NCI-H1092 (cell line): Measurements from ENCODE around the gene SPEM1.

ENCODE experiments used
- DNase-seq: peaks from one replicate; lab custom pipeline; 2025; lab: John Stamatoyannopoulos, UW

The SPEM1 gene

DNA sequence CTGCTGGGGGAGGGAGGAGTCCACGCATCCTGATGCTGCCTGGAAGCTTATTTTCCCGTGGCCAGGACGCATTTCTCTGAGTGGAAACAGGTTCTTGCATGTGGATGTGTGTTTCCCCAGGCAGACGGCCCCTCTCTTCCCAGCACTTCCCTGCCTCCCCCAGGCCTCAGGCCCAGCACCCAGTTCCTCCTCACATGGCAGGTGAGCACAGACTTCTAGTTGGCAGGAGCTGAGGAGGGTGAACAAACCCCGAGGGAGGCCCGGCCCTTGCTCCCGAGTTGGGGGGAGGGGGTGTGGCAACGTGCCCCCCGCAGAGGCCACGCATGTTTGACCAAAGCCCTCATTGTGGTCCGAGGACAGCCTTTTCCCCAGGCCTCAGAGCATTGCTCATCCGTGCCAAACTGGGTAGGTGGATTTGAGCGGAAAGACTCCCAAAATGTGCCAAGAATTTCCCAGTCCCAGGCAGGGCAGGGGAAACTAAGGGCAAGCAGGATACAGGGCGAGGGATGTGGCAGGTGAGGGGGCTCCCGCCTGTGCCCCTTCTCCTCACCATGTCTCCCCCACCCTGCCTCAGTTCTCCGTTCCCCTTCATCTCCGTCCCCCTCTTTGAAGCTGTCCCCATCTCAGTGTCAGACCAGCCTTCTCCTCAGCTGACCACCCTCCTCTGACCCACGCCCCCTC lies 1.5 kb upstream of the SPEM1 start:
- no peak for DNase-seq

GRCh38 chr17:7421186-7421585 lies 1.1 kb downstream of the SPEM1 start:
- DNase-seq, result no peak

- DNase-seq, result no peak
Measured at GRCh38 chr17:7423679-7424078, 3.6 kb downstream of the SPEM1 start.

- DNase-seq, result no peak
Measured at GRCh38 chr17:7425316-7425715, 5.2 kb downstream of the SPEM1 start, which contains the start of gene SPEM2. SPEM2 (plus strand) TSS chr17:7425616; CDS start chr17:7425689, 73 bp downstream.

DNA sequence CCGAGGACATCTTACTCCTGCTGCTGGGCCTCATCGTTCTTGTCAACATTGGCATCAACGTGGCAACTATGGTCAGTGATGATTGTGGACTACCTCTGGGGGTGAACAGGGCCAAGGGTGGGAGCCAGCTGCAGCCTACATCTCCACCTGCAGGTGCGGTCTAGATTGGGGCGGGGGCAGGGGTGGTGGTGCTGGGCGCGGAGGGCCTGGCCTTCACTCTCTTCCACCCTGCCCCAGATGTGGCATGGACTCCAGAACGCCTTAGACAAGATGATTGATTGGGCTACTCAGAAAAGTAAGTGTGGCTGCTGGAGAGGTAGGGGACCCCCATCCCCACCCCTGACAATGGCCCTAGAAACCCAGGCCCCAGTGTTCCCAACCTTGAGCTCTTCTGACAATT lies 5.6 kb downstream of the SPEM1 start:
- no peak for DNase-seq

- DNase-seq, result no peak
Measured at GRCh38 chr17:7426203-7426863, 6.2 kb downstream of the SPEM1 start.

DNA sequence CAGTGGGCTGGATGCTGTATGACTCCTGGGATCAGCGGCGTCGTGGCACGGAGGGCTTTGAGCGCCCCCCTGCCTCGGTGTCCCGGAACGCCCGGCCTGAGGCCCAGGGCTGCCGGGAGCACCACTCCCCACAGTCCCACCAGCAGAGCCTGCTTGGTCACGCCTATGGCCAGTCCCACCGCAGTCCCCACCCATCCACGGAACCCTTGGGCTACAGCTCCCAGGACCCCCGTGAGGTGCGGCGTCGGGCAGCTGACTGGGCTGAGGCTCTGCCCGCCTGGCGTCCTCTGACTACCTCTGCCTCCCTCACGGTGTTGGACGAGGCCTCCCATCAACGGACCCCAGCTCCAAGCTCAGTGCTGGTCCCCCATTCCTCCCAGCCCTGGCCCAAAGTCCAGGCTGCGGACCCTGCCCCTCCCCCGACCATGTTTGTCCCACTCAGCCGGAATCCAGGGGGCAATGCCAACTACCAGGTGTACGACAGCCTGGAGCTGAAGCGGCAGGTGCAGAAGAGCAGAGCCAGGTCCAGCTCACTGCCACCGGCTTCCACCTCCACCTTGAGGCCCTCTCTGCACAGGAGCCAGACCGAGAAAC lies 6.9 kb downstream of the SPEM1 start:
- DNase-seq, result no peak

DNA sequence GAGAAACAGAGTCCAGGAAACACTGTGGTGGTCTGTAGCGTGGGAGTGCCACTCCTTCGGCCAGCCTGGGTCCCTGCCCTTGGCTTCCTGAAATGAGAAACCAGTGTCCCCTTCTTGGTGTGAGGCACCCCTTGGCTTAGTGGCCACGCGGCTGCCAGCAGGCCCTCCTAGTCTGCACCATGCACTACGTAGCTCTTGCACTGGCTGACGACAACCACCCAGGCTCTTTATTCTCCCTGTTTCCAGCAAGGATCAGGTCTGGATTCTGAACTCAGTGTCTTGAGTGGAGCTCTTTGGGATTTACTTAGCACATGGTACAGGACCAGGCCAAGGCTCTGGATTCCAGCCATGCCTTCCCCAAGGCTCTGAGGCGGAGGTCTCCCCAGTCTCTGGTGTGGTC lies 7.4 kb downstream of the SPEM1 start:
- no peak for DNase-seq

DNA sequence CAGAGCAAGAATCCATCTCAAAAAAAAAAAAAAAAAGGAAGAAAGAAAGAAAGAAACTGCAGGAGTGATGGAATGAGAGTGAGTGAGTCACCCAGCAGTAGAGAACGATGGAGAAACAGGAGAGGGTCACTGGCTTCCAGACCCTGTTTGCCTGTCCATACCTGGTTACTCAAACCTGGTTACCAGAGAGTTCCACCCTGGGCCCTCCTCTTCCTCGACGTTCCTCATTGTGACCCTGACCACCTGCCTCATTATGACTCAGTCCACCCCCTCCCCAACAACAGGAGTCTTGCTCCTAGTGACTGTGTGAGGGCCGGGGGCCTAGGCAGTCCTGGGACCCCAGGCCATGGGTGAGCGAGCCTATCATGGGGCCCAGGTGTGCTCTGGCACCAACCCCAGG lies 8.4 kb downstream of the SPEM1 start, which contains the start of gene SPEM3:
Gene SPEM3, plus strand, starts transcription at position 301 of the 400 bp plus-strand sequence. Its CDS starts 46 bp downstream, at position 347.
- DNase-seq, result no peak

GRCh38 chr17:7429722-7430121 lies 9.6 kb downstream of the SPEM1 start:
- no peak for DNase-seq

GRCh38 chr17:7431231-7431630 lies 11.1 kb downstream of the SPEM1 start:
- no peak for DNase-seq

- DNase-seq, result no peak
Measured at GRCh38 chr17:7432296-7432695, 12.2 kb downstream of the SPEM1 start.

GRCh38 chr17:7435676-7436555 lies 15.8 kb downstream of the SPEM1 start:
- DNase-seq, result no peak

DNA sequence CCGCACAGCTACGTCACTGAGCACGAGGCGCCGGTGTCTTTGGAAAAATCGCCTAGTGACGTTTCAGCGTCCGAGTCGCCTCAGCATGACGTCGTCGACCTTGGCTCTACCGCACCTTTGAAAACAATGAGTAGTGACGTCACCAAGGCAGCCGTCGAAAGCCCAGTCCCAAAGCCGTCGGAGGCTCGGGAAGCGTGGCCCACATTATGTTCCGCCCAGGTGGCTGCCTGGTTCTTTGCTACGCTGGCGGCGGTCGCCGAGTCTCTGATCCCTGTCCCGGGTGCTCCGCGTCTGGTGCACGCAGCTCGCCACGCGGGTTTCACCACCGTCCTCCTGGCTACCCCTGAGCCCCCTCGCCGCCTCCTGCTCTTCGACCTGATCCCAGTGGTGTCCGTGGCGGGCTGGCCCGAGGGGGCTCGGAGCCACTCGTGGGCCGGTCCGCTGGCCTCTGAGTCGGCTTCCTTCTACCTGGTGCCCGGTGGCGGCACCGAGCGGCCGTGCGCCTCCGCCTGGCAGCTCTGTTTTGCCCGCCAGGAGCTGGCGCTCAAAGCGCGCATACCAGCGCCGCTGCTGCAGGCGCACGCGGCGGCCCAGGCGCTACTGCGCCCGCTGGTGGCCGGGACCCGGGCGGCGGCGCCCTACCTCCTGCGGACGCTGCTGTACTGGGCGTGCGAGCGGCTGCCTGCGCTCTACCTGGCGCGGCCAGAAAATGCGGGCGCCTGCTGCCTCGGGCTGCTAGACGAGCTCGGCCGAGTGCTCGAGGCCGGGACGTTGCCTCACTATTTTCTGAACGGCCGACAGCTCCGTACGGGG lies 16.6 kb downstream of the SPEM1 start:
- DNase-seq, result peak; percentile 62

GRCh38 chr17:7437369-7437863 lies 17.3 kb downstream of the SPEM1 start:
- DNase-seq, result no peak

DNA sequence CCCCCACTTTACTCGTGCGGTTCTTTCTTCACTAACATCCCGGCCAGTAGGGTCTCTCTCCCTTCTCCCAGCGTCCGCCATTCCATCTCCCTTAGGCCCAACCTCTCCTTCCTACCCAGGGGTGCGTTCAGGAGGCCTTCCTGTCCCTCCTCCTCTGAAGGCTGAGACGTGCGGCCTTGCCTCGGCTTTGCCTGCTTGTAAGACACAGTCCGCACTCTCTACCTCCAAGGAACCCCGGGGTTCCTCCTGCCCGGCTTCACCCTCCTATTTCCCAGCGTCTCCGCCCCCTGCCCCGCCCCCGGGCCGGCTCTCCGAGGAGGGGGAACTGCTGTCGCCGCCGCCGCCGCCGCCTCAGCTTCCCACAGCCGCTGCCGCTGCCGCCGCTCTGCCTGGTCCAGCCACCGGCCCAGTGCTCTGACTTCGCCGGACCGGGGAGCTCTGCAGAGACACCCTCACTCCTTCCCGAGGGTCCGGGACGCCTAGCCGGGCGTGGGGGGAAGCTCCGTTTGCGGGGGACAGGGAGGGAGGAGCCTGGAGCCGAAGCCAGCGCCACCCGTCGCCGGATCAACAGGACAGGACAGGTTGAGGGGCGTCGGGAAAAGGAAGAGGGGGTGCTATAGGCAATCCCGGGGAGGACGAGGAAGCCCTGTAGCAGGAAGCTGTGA lies 18.0 kb downstream of the SPEM1 start:
- no peak for DNase-seq

DNA sequence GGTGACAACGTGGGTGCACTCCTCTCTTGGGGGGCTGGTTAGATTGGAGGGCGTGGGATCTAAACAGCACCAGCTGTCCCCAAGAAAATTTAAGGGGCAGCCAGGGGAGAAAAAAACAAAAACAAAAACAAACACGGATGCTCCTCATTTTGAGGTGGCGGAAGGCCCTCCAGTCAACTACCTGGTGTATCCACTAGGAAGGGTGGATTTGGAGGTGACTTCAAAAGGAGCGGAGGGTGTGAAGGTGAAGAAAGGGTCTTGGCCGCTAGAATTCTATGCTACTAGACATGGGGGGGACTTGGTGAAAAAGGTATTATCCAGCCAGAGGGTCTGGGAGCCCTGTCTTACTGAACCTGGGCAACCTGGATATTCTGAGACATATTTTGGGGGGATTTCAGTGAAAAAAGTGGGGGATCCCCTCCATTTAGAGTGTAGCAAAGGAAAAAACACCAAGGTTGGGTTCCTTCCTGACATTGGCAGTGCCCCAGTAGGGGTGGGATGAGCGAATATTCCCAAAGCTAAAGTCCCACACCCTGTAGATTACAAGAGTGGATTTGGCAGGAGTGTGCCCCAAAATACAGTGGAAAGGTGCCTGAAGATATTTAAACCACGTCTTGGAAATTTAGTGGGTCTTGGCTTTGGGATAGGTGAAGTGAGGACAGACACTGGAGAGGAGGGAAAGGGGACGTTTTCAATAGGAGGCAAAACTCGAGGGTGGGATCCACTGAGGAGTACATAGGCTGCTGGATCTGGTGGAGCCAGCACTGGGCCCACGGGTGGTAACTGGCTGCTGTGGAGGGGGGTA lies 18.7 kb downstream of the SPEM1 start:
- no peak for DNase-seq

- DNase-seq, result no peak
Measured at GRCh38 chr17:7439462-7440112, 19.5 kb downstream of the SPEM1 start, which contains the start of gene FGF11. FGF11 (plus strand) TSS chr17:7439512; CDS start chr17:7439621, 109 bp downstream.
